Measurements from ENCODE around the gene TBPL1.

DNA sequence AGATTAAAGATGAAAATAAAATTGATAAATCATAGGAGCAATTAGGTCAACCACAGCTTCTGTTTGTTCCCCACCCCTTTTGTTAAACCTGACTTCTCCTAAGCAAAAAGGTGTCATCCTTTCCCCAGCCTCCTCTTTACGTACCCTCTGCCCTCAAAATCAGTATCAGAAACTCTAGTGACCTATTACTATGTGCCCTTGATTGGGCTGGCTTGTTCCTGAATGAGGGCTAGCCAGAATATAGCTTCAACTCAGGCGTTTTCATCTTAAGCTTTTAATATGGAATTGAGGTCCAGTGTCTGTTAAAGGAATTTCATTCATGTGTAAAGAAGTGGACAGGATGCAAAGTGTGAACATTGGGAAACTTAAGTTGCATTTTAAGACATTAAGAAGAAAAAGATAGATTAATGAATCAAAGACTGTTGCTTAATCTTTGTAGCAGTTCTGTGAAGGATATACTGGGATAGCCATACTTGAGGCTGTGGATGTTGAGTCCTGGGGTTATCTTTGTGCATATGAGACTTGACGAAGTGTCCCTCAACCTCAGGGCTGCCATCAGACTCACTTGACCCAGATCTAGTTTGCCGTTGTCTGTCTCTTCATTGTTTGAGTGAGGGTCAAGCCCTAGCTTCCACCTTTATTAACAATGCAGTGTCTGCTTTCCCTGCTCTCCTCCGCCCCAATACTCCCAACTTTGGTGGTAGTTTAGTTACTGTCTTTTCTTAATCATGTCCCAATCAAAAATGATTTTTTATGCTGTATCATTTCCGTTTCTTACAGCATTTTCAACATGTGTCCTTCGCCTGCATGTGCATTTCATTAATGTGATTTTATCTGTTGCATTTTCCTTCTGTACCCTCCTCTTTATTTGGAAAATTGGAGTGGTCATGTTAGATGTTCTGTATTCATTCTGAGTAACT lies 1.9 kb downstream of the TBPL1 start:
- no peak for TF ChIP-seq EZH2 (optimal IDR thresholded peaks at IDR 0.05; ENCODE audit: low read depth, low read length)
- TF ChIP-seq EZH2phosphoT487 (IDR thresholded peaks at IDR 0.05; ENCODE audit: low read length), result no peak
